Activated naive CD4-positive, alpha-beta T cell treated with Interleukin-2 at 50 U/mL for 16 hours (primary cell): Measurements from ENCODE around the gene DENND2A.

ENCODE experiments used
- DNase-seq: peaks from one replicate; pipeline ENCODE4 v3.0.0-alpha.2; 2020

Gene DENND2A

GRCh38 chr7:140495514-140496097 lies 145.0 kb downstream of the DENND2A start:
- no peak for DNase-seq

GRCh38 chr7:140494867-140495266 lies 145.7 kb downstream of the DENND2A start:
- DNase-seq = no peak

- no peak for DNase-seq
Measured at GRCh38 chr7:140489026-140489359, 151.6 kb downstream of the DENND2A start.

GRCh38 chr7:140485500-140486265 lies 154.9 kb downstream of the DENND2A start:
- no peak for DNase-seq

GRCh38 chr7:140484951-140485499 lies 155.6 kb downstream of the DENND2A start:
- DNase-seq = no peak

GRCh38 chr7:140484479-140484878 lies 156.1 kb downstream of the DENND2A start:
- DNase-seq = no peak

- DNase-seq = no peak
Measured at GRCh38 chr7:140479739-140480084, 160.9 kb downstream of the DENND2A start.

- peak; percentile 94 for DNase-seq
Measured at GRCh38 chr7:140479062-140479738, 161.4 kb downstream of the DENND2A start, which contains the start of gene MKRN1. Gene MKRN1, minus strand, starts transcription at chr7:140479505. Its CDS starts 161 bp downstream, at chr7:140479344.

- peak; percentile 50 for DNase-seq
Measured at GRCh38 chr7:140478246-140479061, 162.2 kb downstream of the DENND2A start.

- no peak for DNase-seq
Measured at GRCh38 chr7:140476698-140477261, 163.8 kb downstream of the DENND2A start.

- peak; percentile 37 for DNase-seq
Measured at GRCh38 chr7:140475747-140476333, 164.8 kb downstream of the DENND2A start.
